GM19463 (cell line): ENCODE measurements around the gene SGCD.

Source experiments
- ATAC-seq: cut with Tn5 transposase; IDR thresholded peaks from one replicate; pipeline ENCODE4 v1.9.1; 2021; ENCODE audit warnings: mild to moderate bottlenecking, moderate library complexity; ENCODE audit not compliant: unreplicated experiment

Gene SGCD

DNA sequence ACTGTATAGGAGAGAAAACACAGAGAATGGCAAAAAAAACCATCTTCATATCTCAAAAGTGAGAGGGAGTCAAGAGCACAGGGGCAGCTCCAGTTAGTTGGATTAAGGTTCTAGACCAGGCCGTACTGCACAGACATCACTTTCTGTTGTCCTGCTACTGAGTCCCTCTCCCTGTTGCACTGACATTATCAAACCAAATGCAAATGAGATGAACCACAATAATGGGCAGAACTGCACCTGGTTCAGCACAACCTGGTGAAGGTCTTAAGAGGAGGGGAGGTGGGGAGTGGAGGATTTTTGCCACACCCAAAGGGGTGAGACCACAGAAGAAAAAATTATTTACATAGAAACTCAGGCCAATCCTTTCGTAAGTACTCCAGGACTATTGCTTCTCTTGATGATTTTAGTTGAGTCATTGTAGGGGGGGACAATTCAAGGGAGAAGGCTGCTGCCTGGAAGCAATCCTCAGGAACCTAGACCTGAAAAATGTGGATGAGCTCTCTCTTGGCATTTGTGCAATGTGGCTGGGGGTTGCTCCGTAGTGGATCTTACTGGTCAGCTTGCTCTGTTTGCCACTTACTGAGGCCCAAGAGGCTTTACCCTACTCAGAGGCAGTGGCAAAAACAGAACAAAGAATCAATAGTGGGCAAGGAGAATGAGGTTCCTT, 428.6 kb downstream of the SGCD start:
- no peak for ATAC-seq

GRCh38 chr5:156758011-156758791, 431.2 kb downstream of the SGCD start:
- ATAC-seq: no peak

- ATAC-seq: no peak
Measured at GRCh38 chr5:156759156-156759555, 432.2 kb downstream of the SGCD start.

DNA sequence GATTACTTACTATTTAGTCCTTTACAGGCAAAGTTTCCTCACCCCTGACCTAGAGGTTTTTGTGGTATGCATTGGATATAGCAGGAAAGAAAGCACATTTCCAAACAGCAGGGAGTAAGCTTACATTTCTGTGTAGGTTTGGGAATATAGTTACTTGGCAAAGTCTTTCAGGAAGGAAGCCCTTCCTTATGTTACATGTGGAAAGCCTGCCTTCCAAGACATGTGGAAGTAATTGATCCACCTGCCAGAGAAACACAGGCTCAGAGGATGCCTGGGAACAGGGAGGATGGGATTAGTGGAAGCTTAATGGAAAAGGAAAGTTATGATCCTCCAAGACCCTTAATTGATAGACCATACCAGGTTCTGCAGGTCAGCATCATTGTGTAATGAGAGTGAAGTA, 435.8 kb downstream of the SGCD start:
- ATAC-seq: no peak

DNA sequence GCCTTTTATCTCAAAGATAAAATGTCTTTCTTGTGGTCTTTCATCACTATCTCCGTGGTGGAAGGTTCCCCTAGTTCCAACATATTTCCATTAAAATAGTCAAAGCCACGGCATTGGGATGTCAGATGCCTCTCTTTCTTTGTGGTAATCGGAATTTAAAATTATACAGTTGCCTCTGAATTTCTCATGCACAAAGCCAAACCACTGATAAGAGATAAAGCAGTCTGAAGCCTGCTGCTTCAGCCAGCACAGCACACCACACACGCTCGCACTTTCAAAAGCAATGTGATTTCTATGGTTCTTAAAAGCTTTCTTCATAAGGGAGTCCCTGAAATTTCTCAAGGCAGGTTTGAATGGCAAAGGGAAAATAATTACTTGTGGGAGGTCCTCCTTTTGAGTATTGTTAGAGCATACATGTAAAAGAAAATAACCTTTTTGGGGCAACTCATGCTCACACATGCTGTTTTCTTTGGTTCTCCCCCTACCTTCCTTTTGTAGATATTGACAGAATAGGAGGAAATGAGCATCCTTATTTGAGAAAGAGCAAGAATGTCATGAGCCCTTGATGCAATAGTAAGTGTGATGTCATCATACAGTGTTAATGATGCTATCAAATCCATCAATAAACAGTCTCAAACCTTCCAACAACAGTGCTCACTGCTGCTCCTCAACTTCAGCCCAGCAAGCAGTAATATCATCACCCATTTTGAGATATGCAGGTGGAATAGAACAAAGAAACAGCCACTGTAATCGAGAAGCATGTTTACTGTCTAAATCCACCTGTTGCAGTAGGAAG, 437.4 kb downstream of the SGCD start:
- no peak for ATAC-seq

DNA sequence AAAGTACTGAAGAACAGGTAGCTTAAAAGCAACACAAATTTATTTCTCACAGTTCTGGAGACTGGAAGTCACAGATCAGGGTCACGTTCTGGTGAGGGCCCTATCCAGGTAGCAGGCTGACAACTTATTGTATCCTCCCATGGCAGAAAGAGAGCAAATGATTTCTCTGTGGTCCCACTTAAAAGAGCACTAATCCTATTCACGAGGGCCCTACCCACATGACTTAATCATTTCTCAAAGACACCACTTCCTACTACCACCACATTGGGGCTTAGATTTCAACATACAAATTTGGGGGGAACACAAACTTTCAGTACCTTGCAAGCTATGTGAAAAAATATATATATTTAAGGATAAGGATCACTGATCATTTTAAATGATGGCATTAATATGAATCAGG, 447.3 kb downstream of the SGCD start:
- no peak for ATAC-seq

- no peak for ATAC-seq
Measured at GRCh38 chr5:156778139-156778706, 451.3 kb downstream of the SGCD start.

DNA sequence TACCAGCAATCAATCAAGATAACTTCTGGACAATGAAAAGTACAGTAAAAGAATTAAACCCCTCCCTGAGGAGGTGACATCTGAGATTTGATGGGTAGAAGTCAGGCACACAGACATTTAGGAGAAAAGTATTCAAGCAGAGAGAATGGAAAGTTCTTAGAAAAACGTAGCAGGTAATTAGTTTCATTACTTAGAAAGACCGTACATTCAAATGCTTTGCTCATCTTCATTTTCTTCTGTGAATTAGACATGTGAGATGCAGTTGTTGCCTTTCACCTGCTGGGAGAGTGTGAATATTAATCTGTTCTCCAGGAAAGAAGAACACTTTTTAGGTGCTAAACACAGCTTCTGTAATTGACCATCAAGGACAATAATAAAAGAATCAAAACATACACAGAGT, 451.8 kb downstream of the SGCD start:
- ATAC-seq: no peak

DNA sequence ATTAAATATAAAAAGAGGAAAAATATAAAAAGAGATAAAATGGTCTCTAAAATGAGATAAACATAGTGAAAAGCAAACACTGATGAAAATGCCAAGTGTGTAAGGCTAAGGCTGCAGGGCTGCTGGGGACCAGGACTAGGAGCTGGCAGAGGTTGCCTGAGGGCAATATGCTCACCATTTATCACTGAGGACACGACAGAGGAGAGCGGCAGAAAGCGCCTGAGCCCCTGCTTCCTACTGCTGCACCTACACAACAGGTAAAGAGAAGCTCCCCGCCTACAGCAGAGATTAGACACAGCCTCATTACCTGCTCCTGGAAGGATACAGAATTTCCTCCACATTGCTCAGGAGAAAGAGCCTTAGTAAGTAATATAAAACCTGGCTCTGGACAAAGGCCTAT, 452.5 kb downstream of the SGCD start:
- ATAC-seq: no peak

GRCh38 chr5:156783092-156783491, 456.1 kb downstream of the SGCD start:
- ATAC-seq: no peak

DNA sequence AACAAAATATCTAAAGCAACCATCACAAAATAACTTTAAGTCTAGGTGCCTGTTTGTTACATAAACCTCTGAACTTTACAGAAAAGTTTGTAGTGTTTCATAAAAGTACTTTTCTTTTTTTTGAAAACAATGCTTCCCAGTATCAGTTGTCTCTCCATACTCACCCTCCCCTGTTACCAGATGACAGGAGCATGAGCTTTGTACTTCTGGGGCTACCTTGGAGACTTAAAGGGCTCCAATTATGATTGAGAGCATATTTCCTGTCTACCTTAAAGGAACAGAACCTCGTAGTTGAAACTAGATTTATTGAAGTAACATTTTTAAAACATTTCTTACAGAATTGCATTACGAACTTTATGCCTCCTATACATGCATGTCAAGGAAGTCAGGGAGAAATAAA, 467.7 kb downstream of the SGCD start:
- no peak for ATAC-seq

DNA sequence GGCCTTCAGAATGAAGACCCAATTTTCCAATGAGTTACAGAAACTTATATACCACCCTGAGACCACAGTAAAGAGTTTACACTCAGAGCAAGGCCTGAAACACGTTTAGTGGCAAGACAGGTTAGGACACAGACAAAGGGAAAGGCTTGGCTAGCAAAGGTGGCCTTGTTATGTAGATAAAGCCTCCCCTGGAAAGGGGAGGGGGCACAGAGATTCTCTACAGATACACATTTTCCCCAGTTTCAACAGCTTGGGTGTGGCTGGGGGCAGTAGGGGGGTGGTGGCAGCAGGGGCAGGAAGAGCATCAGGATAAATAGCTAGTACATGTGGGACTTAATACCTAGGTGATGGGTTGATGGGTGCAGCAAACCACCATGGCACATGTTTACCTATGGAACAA, 471.2 kb downstream of the SGCD start:
- no peak for ATAC-seq

DNA sequence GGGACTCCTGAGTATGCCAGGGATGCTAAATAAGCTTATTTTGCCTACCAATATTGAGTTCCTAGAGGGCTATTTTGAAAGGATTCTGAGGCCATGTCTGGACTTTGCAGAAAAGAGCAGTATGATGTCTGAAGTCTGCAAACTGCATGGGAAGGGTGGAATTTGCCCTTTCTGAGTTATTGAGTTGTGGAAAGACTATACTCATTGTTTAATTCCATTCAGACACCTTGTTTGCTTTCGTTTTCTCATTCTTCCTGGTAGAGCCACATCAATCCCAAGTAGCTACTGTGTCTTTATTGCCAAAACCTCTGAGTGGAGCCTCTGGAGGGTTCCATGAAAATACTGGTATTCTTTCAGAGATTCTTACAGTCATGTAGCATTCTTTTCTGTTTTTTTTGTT, 472.2 kb downstream of the SGCD start:
- ATAC-seq: no peak

GRCh38 chr5:156800929-156801328, 474.0 kb downstream of the SGCD start:
- no peak for ATAC-seq

- ATAC-seq: no peak
Measured at GRCh38 chr5:156802501-156802900, 475.5 kb downstream of the SGCD start.

GRCh38 chr5:156803404-156803803, 476.4 kb downstream of the SGCD start:
- no peak for ATAC-seq

DNA sequence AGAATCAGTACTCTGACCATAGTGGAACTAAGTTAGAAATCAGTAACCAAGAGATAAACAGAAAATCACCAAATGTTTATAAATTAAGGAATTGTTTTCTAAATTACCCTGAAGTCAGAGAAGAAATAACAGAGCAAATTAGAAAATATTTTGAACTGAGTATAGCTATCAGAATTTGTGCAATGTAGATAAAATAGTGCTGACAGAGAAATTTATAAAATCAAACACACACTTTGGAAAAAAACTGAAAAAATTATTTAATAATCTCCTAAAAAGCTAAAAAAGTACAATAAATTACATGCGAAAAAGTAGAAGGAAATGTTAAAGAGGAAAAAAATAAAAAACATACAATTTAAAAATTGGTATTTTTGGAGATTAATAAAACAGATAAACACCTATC, 486.0 kb downstream of the SGCD start:
- no peak for ATAC-seq

DNA sequence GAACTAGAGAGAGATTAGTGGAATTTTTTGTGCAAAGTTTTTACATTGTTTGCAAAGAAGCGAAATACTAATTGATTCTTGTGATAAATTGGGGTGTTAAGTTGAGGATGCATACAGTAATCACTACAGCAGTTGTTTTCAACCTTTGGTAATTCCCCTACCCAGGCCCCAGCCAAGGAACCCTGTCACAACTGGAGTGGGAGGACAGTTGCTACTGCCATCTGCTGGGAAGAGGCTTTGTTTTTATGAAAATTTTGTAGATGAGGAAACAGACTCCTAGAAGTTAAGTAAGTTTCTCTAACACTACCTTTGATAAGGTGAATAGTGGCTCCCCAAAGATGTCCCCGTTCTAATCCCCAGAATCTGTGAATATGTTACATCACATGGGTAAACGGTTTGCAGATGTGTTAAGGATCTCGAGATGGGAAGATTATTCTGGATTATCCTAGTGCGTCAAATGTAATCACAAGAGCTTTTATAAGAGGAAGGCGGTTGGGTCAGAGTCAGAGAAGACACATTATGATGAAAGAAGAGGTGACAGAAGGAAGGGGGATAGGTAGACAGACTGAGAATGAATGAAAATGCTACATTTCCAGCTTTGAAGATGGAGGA, 489.1 kb downstream of the SGCD start:
- ATAC-seq: peak; percentile 78
